Pancreas (tissue), 10 donors: ENCODE results near the gene DPYSL3. TPM values are rescaled to one million over a fixed set of nuclear protein-coding genes. Genes with fewer than 3 reads are reported as not detected.

Source experiments
- ATAC-seq, 4 donors: fragments of 200-7000 bp; cut with Tn5 transposase; one replicate each; pipeline versions ENCODE4 v1.8.0 to v1.9.1; 2020; ENCODE audit warnings: mild to moderate bottlenecking in 4 of 4, moderate library complexity in 4 of 4
- DNase-seq, 6 donors: peaks; one replicate each; pipeline ENCODE4 v3.0.0-alpha.2; 2020
- FAIRE-seq: peaks from 2 replicates; lab custom pipeline; 2012; peaks lifted over from hg19 to GRCh38; lab: Jason Lieb, UNC
- H3K27ac ChIP-seq, 4 donors: fragments of 200-600 bp; sonication (generic); 1 replicate in 3 of 4; 2 replicates in 1 of 4; pipeline versions ENCODE4 v1.5.0 to v1.8.0; 2020
- H3K27me3 ChIP-seq, 4 donors: fragments of 200-600 bp; one replicate each; pipeline ENCODE4 v1.8.0; 2021
- H3K36me3 ChIP-seq, 3 donors: fragments of 200-600 bp; sonication (generic) in 1 of 3; one replicate each; pipeline versions ENCODE4 v1.5.0 to v1.8.0; 2020 to 2021
- H3K4me1 ChIP-seq, 3 donors: fragments of 200-600 bp; one replicate each; pipeline ENCODE4 v1.8.0; 2021
- H3K4me3 ChIP-seq, 4 donors: fragments of 200-600 bp; sonication (generic) in 2 of 4; one replicate each; pipeline versions ENCODE4 v1.5.0 to v1.8.0; 2020 to 2021
- H3K9me3 ChIP-seq, 4 donors: fragments of 200-600 bp; one replicate each; pipeline ENCODE4 v1.8.0; 2021
- CTCF ChIP-seq, 4 donors: fragments of 200-600 bp; sonication (generic) in 3 of 4; IDR thresholded peaks; one replicate each; pipeline versions ENCODE4 v1.5.0 to v1.8.0; 2021; ENCODE audit warnings: antibody characterized with exemption in 4 of 4
- WGBS, 2 donors: extraction: QIAGEN DNeasy Blood & Tissue Kit; methylation state at CpG; one replicate each; pipeline ENCODE4 v1.1.7; 2013; 5-methylcytosine and 5-hydroxymethylcytosine counted together
- intact Hi-C, 3 donors: fragments of 100-400 bp; cut with DNase I; formaldehyde crosslinking; loops; one replicate each; pipeline versions ENCODE4 v1.11.1 to v1.14.2; 2022
- polyA plus RNA-seq, 2 donors: library from polyadenylated mRNA; stranded (reverse); fragments of 200-250 nt; gene quantifications; one replicate each; pipeline ENCODE4 v1.2.3, GENCODE V29; 2013
- total RNA-seq, 6 donors: library from RNA; stranded (reverse); fragmentation: NEBNext Ultra II Directional in 4 of 6; extraction: Animal tissue kit (Norgen Biotek cat#: 25700) in 4 of 6; gene quantifications; one replicate each; pipeline versions ENCODE4 v1.2.1 to v1.2.4, GENCODE V29; 2021 to 2023
- donor health status: healthy with polysubstance abuse.
- donor health status: DM: no; HTN: no; CAD: no; lungs with moderate emphysema.
- donor health status: DM: no; HTN: no; CAD: no.
- donor health status: control.
- donor health status: control.
- donor health status: Bipolar disorder and iron deficiency.
- donor health status: DM: yes; HTN: yes; CAD: no.
- donor health status: DM: no; HTN: no; CAD: no.
- donor health status: DM: no; HTN: no; CAD: no.
- donor health status: DM: yes; HTN: yes; CAD: no.

Gene DPYSL3
- total and polyA plus RNA-seq, 8 donors, result 1.7 to 18.4 (median 5.0) TPM

- H3K27ac ChIP-seq, result no peak overlapping the region
- H3K4me3 ChIP-seq, result no peak overlapping the region
- ATAC-seq (no peak), FAIRE-seq (no peak), DNase-seq (no peak)
- intact Hi-C loops, result no loop called here
- H3K36me3 ChIP-seq, result no peaks in the 10 kb centered on the region
- no peaks in the 10 kb centered on the region for H3K27me3 ChIP-seq
- peaks cover 0 to 5% (median 4%) of the 10 kb centered on the region in 3 donors for H3K4me1 ChIP-seq
- TF ChIP-seq CTCF (IDR thresholded peaks at IDR 0.05), result no peak
- H3K9me3 ChIP-seq, result no peaks in the 10 kb centered on the region
- 70 to 72% methylated on average over 8 of the region's 8 CpGs for WGBS, 2 donors
Observed at GRCh38 chr5:147407094-147407681, 102.7 kb downstream of the DPYSL3 start.

DNA sequence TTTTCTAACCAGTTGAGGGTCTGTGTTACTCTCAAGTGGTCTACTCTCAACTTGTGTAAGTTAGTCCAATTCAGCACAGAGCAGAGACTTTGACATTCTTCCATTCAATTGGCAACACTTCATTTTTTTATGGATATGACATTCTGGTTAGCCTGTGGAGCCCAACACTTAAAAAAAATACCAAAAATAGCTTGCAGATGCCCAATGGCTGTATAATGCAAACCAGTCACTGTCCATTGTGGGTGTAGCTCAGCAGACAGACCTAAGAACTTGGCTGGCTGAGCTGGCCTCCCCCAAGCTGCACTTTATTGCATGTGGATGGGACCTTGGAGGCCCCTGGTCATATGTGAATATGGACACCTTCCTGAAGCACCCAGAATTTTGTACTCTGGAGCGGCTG lies 103.2 kb downstream of the DPYSL3 start:
- H3K36me3 ChIP-seq, result no peaks in the 10 kb centered on the region
- peaks cover 0 to 5% (median 4%) of the 10 kb centered on the region in 3 donors for H3K4me1 ChIP-seq
- TF ChIP-seq CTCF (IDR thresholded peaks at IDR 0.05), result no peak
- FAIRE-seq (no peak), ATAC-seq (no peak), DNase-seq (no peak)
- no peaks in the 10 kb centered on the region for H3K9me3 ChIP-seq
- intact Hi-C loops, result no loop called here
- no peak overlapping the region for H3K4me3 ChIP-seq
- H3K27ac ChIP-seq, result no peak overlapping the region
- H3K27me3 ChIP-seq, result no peaks in the 10 kb centered on the region
- 87 to 90% methylated on average over 1 of the region's 1 CpG for WGBS, 2 donors

DNA sequence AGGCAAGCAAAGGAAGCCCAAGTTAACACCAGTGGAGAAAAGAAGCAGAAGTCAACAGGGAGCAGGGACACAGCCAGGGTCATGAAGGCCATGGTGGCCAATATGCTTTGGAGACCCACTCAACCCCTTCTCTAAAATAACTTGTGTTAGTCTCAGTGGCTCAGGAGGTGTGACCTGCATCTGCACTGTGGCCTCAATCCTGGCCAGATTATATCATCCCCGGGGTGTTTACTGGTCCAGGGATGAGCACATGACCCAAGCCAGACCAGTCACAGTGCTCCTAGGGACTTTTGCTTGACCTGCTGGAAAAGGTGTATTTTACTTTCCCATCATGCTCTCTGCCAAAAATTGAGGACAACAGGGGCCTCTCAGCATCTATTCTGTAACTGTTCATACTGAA lies 105.2 kb downstream of the DPYSL3 start:
- ATAC-seq (peak in 1 of 4 donors; percentile 13), DNase-seq (no peak), FAIRE-seq (no peak)
- WGBS, 2 donors, result 91 to 100% methylated on average over 1 of the region's 1 CpG
- Histone ChIP-seq H3K27me3 (no peaks in the 10 kb centered on the region), H3K4me3 (no peak overlapping the region), H3K4me1 (peaks cover 0 to 5% (median 4%) of the 10 kb centered on the region in 3 donors), H3K9me3 (no peaks in the 10 kb centered on the region), H3K27ac (peak overlapping the region in 2 of 4 donors; percentile 2 to 33), H3K36me3 (no peaks in the 10 kb centered on the region)
- TF ChIP-seq CTCF (IDR thresholded peaks at IDR 0.05), result no peak
- intact Hi-C loops, result no loop called here

- no peak for TF ChIP-seq CTCF (IDR thresholded peaks at IDR 0.05)
- intact Hi-C loops, result no loop called here
- whole genome bisulfite sequencing, 2 donors, result 73 to 79% methylated on average over 15 of the region's 15 CpGs
- Histone ChIP-seq H3K4me3 (no peak overlapping the region), H3K27me3 (no peaks in the 10 kb centered on the region), H3K36me3 (no peaks in the 10 kb centered on the region), H3K9me3 (no peaks in the 10 kb centered on the region), H3K4me1 (peaks cover 0 to 5% (median 4%) of the 10 kb centered on the region in 3 donors), H3K27ac (peak overlapping the region in 2 of 4 donors; percentile 2 to 33)
- DNase-seq, result peak in 3 of 6 donors; percentile 26 to 51 (median 43)
- no peak for FAIRE-seq
- ATAC-seq, result peak; percentile 84 to 90 (median 87)
Observed at GRCh38 chr5:147403651-147404640, 105.9 kb downstream of the DPYSL3 start.
